Central memory CD8-positive, alpha-beta T cell (primary cell): ENCODE measurements around the gene CADPS2.

Experiments used
- ATAC-seq: fragments of 150-1000 bp; cut with Tn5 transposase; replicated peaks from 2 replicates; pipeline ENCODE4 v1.10.0; 2022; ENCODE audit warnings: mild to moderate bottlenecking, moderate FRiP score, moderate number of reproducible peaks; ENCODE audit not compliant: poor library complexity, severe bottlenecking; ENCODE audit errors: extremely low read depth
- DNase-seq, 2 donors: peaks; one replicate each; pipeline ENCODE4 v3.0.0; 2021; ENCODE audit warnings: low spot score in 2 of 2
- H3K27ac Mint-ChIP-seq: one replicate; pipeline ENCODE4 v1.8.0; 2022; ENCODE audit warnings: low read depth, mild to moderate bottlenecking, moderate library complexity, mixed read lengths
- H3K27me3 Mint-ChIP-seq: one replicate; pipeline ENCODE4 v1.8.0; 2022; ENCODE audit warnings: mixed read lengths
- H3K36me3 Mint-ChIP-seq: one replicate; pipeline ENCODE4 v1.8.0; 2022; ENCODE audit warnings: mild to moderate bottlenecking, moderate library complexity, mixed read lengths; ENCODE audit not compliant: insufficient read depth
- H3K4me1 Mint-ChIP-seq: one replicate; pipeline ENCODE4 v1.8.0; 2022; ENCODE audit warnings: mixed read lengths
- H3K4me3 Mint-ChIP-seq: one replicate; pipeline ENCODE4 v1.8.0; 2022; ENCODE audit warnings: mild to moderate bottlenecking, moderate library complexity, mixed read lengths
- H3K9me3 Mint-ChIP-seq: one replicate; pipeline ENCODE4 v1.8.0; 2022; ENCODE audit warnings: mixed read lengths

The CADPS2 gene

DNA sequence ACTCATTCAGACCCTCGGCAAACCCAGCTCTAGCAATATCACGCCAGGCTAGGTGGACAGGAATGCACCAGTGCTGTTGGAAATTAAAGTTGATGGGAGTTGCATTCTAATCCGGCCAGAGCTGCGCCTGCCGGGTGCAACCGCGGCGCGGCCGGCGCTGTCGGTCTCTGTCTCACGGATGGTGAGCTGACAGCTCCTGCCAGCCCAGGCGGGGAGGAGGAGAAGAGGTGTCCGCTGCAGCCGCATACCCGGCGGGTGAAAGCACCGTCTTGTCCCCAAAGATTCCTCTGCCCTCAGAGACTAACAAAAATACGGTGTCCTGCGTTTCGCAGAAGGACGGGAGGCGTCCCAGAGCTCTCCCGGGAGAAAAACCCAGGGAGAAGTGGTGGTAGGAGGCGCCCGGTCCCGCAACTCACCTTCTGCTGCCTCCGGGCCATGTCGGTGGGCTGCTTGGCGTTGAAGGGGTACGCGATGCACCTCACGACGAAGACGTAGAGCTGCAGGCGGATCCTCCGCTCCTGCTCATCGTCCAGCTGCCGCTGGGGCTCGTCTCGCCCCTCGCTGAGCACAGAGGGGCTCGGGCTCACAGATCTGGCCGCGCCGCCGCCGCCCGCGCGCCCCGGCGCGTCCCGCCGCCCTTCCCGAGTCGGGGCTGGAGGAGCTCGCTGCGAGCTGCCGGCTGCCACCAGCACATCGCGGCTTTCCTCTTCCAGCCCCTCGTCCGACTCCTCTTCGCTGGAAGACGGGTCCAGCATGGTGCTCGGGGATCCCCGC lies 490 bp downstream of the CADPS2 start:
- ATAC-seq (no peak), DNase-seq (no peak)
- Mint-ChIP-seq H3K4me3 (no peak overlapping the region), H3K27ac (no peak overlapping the region), H3K9me3 (peaks cover 6% of the 10 kb centered on the region), H3K36me3 (no peaks in the 10 kb centered on the region), H3K27me3 (peaks cover 25% of the 10 kb centered on the region), H3K4me1 (no peaks in the 10 kb centered on the region)

DNA sequence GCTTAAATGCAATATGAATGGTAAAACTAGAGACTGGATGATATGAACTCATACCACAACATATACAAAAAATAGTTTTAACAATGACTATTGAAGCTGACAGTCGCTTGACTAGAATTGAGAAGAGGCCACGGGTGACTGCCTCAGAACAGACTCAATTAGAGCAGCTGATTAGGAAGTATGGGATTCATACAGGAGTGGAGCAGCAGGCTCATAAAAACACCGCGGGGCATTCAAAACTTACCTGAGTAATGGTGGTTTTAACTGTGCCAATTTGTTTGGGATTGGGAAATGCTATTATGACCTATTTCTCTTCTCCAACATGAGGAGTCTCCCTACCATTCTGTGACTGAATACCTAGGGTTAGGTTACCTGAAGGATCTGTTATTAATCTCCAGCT lies 2.1 kb downstream of the CADPS2 start:
- DNase-seq (no peak), ATAC-seq (no peak)
- H3K4me1 Mint-ChIP-seq: no peaks in the 10 kb centered on the region
- H3K9me3 Mint-ChIP-seq: peaks cover 3% of the 10 kb centered on the region
- H3K27ac Mint-ChIP-seq: no peak overlapping the region
- no peaks in the 10 kb centered on the region for H3K36me3 Mint-ChIP-seq
- no peak overlapping the region for H3K4me3 Mint-ChIP-seq
- peaks cover 25% of the 10 kb centered on the region for H3K27me3 Mint-ChIP-seq

GRCh38 chr7:122883049-122883680 lies 3.1 kb downstream of the CADPS2 start:
- Mint-ChIP-seq H3K9me3 (no peaks in the 10 kb centered on the region), H3K36me3 (no peaks in the 10 kb centered on the region), H3K27me3 (peaks cover 14% of the 10 kb centered on the region), H3K4me3 (no peak overlapping the region), H3K27ac (no peak overlapping the region), H3K4me1 (no peaks in the 10 kb centered on the region)
- ATAC-seq: no peak
- no peak for DNase-seq

GRCh38 chr7:122881324-122881723 lies 4.9 kb downstream of the CADPS2 start:
- Mint-ChIP-seq H3K27ac (no peak overlapping the region), H3K36me3 (peaks cover 1% of the 10 kb centered on the region), H3K27me3 (no peaks in the 10 kb centered on the region), H3K9me3 (no peaks in the 10 kb centered on the region), H3K4me3 (no peak overlapping the region), H3K4me1 (no peaks in the 10 kb centered on the region)
- DNase-seq: no peak
- ATAC-seq: no peak

GRCh38 chr7:122869260-122869659 lies 17.0 kb downstream of the CADPS2 start:
- DNase-seq (no peak), ATAC-seq (no peak)
- Mint-ChIP-seq H3K9me3 (peaks cover 46% of the 10 kb centered on the region), H3K4me3 (no peak overlapping the region), H3K27me3 (no peaks in the 10 kb centered on the region), H3K36me3 (no peaks in the 10 kb centered on the region), H3K4me1 (no peaks in the 10 kb centered on the region), H3K27ac (no peak overlapping the region)

DNA sequence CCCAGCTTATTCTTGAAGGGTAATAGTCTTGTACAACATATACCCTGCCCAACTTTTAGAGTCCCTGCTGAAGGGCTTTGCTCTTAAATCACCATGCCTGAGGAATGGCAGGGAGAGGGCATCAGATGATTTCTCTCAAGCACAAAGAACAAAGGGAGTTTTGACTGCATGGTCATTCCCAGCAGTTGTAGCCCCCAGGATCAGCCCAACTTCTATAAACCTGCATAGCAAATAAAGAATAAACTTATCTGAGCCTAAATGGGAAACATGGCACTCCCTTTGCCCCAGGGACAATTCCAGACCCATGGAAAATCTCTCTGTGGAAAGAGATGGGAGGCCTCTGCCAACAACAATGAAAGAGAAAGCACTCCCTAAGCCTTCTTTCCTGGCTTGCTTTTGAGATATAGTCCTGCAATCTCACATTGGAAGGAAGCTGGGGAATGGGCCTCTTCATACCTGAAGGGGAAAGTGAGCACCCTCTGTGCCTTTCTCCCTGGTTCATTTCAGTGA lies 18.7 kb downstream of the CADPS2 start:
- Mint-ChIP-seq H3K36me3 (no peaks in the 10 kb centered on the region), H3K4me1 (no peaks in the 10 kb centered on the region), H3K9me3 (peaks cover 35% of the 10 kb centered on the region), H3K27me3 (no peaks in the 10 kb centered on the region), H3K4me3 (no peak overlapping the region), H3K27ac (no peak overlapping the region)
- ATAC-seq: no peak
- DNase-seq: no peak

DNA sequence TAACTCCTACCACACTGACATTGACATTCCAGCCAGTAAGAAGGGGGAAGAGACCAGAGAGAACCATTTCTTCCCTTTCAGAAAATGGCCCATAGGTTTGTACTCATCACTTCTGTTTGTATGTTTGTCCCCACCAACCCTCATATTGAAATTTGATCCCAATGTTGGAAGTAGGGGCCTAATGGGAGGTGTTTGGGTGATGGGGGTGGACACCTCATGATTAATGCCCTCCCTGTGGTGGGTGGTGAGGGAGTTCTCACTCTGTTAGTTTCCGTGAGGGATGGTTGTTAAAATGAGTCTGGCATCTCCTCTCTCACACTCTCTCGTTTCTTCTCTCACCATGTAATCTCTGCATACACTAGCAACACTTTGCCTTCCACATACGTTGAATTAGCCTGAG lies 21.4 kb downstream of the CADPS2 start:
- H3K9me3 Mint-ChIP-seq: peaks cover 24% of the 10 kb centered on the region
- H3K36me3 Mint-ChIP-seq: no peaks in the 10 kb centered on the region
- no peaks in the 10 kb centered on the region for H3K27me3 Mint-ChIP-seq
- H3K4me3 Mint-ChIP-seq: no peak overlapping the region
- no peak for ATAC-seq
- no peak for DNase-seq
- H3K4me1 Mint-ChIP-seq: no peaks in the 10 kb centered on the region
- no peak overlapping the region for H3K27ac Mint-ChIP-seq

DNA sequence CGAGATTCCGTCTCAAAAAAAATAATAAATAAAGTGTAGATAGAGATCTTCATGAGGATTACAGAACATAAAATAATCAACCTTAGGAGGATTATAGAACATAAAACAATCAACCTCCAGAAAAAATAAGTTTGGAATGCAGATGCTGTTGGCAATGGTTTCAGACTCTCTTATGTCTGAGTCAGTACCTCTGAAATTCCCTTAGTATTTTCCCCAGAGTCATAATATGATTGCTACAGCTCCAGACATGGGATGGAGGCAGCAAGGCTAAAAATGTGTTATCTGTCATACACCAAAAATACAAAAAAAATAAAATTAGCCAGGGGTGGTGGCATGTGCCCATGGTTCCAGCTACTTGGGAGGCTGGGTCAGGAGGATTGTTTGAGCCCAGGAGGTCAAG lies 22.2 kb downstream of the CADPS2 start:
- Mint-ChIP-seq H3K36me3 (no peaks in the 10 kb centered on the region), H3K27ac (no peak overlapping the region), H3K9me3 (peaks cover 16% of the 10 kb centered on the region), H3K4me3 (no peak overlapping the region), H3K4me1 (no peaks in the 10 kb centered on the region), H3K27me3 (no peaks in the 10 kb centered on the region)
- ATAC-seq (no peak), DNase-seq (no peak)

DNA sequence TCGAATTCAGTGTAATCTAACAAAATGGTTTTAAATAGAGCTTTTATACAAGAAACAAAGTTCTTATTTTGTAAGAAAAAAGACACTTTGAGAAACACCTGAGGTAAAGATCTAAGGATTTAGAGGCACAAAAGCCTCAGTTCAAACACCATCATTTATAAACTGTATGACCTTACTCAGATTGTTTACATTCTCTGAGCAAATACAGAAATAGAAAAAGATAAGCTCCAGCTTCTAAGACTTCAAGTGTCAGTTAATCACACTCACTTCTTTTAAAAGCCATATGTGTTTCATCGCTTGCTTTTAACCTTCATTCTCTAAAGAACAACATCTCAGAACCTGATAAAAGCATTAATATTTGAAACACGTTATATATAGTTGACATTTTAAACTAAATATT lies 27.9 kb downstream of the CADPS2 start:
- H3K36me3 Mint-ChIP-seq: no peaks in the 10 kb centered on the region
- no peak overlapping the region for H3K27ac Mint-ChIP-seq
- H3K9me3 Mint-ChIP-seq: peaks cover 10% of the 10 kb centered on the region
- H3K4me3 Mint-ChIP-seq: no peak overlapping the region
- no peak for DNase-seq
- no peaks in the 10 kb centered on the region for H3K4me1 Mint-ChIP-seq
- no peaks in the 10 kb centered on the region for H3K27me3 Mint-ChIP-seq
- ATAC-seq: no peak

DNA sequence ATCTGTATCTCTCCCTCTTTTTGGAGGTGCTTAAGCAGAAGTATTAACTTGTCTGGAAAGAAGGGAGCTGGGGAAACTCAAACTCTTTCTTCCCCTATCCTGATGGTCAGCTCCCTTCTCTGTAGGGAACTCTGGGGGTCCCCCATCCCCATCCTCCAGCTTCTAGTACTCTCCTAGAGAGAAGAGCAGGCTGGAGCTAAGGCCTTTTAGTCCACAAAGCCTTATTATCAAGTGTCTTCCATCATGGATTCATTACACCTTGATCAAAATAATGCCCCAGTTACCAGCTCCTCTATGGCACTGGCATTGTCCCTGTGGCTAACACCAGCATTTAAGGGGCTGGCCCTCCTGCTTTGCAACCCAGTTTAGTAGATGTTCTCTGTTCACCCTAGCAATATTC lies 35.7 kb downstream of the CADPS2 start:
- H3K4me1 Mint-ChIP-seq: no peaks in the 10 kb centered on the region
- no peak overlapping the region for H3K4me3 Mint-ChIP-seq
- no peak overlapping the region for H3K27ac Mint-ChIP-seq
- no peaks in the 10 kb centered on the region for H3K27me3 Mint-ChIP-seq
- H3K9me3 Mint-ChIP-seq: peaks cover 34% of the 10 kb centered on the region
- peaks cover 2% of the 10 kb centered on the region for H3K36me3 Mint-ChIP-seq
- DNase-seq (no peak), ATAC-seq (no peak)

GRCh38 chr7:122849957-122850328 lies 36.3 kb downstream of the CADPS2 start:
- ATAC-seq: no peak
- Mint-ChIP-seq H3K27me3 (no peaks in the 10 kb centered on the region), H3K4me1 (no peaks in the 10 kb centered on the region), H3K9me3 (peaks cover 34% of the 10 kb centered on the region), H3K4me3 (no peak overlapping the region), H3K36me3 (peaks cover 2% of the 10 kb centered on the region), H3K27ac (no peak overlapping the region)
- DNase-seq: no peak

DNA sequence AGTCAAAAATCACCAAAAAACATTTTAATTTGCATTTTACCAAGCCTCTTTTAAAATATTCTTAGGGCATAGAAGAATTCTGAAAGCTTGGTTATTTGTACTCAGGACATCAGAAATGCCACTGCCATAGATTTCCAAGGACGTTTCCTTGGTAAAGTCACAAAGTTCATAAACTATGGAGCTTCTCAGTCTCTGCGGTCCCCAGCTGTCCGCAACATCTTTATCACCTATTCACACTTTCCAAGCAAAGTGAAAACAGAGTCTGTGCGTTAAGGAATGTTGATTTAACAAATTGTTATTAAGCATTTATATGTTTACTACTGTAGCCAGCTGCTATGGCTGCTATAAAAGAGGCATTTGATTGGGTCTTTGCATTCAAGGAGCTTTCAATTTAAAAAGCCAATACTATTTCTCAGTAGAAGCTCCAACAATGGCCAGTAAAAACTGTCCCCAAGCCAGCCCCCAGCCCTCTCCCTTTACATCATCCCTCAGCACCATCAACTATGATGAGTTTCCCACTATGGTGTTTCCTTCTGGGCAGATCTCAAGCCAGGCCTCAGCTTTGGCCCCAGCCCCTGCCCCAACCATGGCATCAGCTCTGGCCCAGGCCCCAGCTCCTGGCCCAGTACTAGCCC lies 36.8 kb downstream of the CADPS2 start:
- H3K4me3 Mint-ChIP-seq: no peak overlapping the region
- no peaks in the 10 kb centered on the region for H3K4me1 Mint-ChIP-seq
- peaks cover 2% of the 10 kb centered on the region for H3K36me3 Mint-ChIP-seq
- no peaks in the 10 kb centered on the region for H3K27me3 Mint-ChIP-seq
- no peak overlapping the region for H3K27ac Mint-ChIP-seq
- H3K9me3 Mint-ChIP-seq: peaks cover 34% of the 10 kb centered on the region
- ATAC-seq (no peak), DNase-seq (no peak)
